KOPT-K1 (cell line): Measurements from ENCODE around the gene SNX10.

ENCODE experiments used
- H3K27ac ChIP-seq: fragments of 200-600 bp; sonication (generic); 2 replicates; pipeline ENCODE4 v1.5.1; 2016; ENCODE audit warnings: antibody characterized with exemption, mild to moderate bottlenecking, low read depth, low read length; ENCODE audit not compliant: poor library complexity, severe bottlenecking
- H3K36me3 ChIP-seq: fragments of 200-600 bp; sonication (generic); 2 replicates; pipeline ENCODE4 v1.5.1; 2017; ENCODE audit warnings: antibody characterized with exemption, mild to moderate bottlenecking, low read length, moderate library complexity; ENCODE audit not compliant: insufficient read depth
- H3K9me3 ChIP-seq: fragments of 200-600 bp; sonication (generic); 2 replicates; pipeline ENCODE4 v1.5.1; 2017; ENCODE audit warnings: antibody characterized with exemption, low read length, mild to moderate bottlenecking; ENCODE audit not compliant: insufficient read depth, poor library complexity, severe bottlenecking

SNX10 gene

GRCh38 chr7:26381476-26382353 is 90.1 kb downstream of the SNX10 start:
- Histone ChIP-seq H3K9me3 (no peaks in the 10 kb centered on the region), H3K36me3 (no peaks in the 10 kb centered on the region), H3K27ac (no peak overlapping the region)

GRCh38 chr7:26385240-26385639 is 93.6 kb downstream of the SNX10 start:
- Histone ChIP-seq H3K36me3 (no peaks in the 10 kb centered on the region), H3K27ac (no peak overlapping the region), H3K9me3 (no peaks in the 10 kb centered on the region)

GRCh38 chr7:26387731-26388130 is 96.1 kb downstream of the SNX10 start:
- Histone ChIP-seq H3K9me3 (no peaks in the 10 kb centered on the region), H3K36me3 (no peaks in the 10 kb centered on the region), H3K27ac (no peak overlapping the region)

GRCh38 chr7:26388256-26388655 is 96.6 kb downstream of the SNX10 start:
- H3K9me3 ChIP-seq = no peaks in the 10 kb centered on the region
- no peak overlapping the region for H3K27ac ChIP-seq
- no peaks in the 10 kb centered on the region for H3K36me3 ChIP-seq

GRCh38 chr7:26390016-26390415 is 98.4 kb downstream of the SNX10 start:
- Histone ChIP-seq H3K36me3 (no peaks in the 10 kb centered on the region), H3K9me3 (no peaks in the 10 kb centered on the region), H3K27ac (no peak overlapping the region)

GRCh38 chr7:26393818-26394217 is 102.2 kb downstream of the SNX10 start:
- Histone ChIP-seq H3K9me3 (peaks cover 7% of the 10 kb centered on the region), H3K27ac (no peak overlapping the region), H3K36me3 (no peaks in the 10 kb centered on the region)

- H3K9me3 ChIP-seq = peaks cover 13% of the 10 kb centered on the region
- H3K36me3 ChIP-seq = no peaks in the 10 kb centered on the region
- H3K27ac ChIP-seq = no peak overlapping the region
These were observed 105.7 kb downstream of the SNX10 start for GRCh38 chr7:26397332-26397731.

- Histone ChIP-seq H3K9me3 (peaks cover 13% of the 10 kb centered on the region), H3K27ac (no peak overlapping the region), H3K36me3 (no peaks in the 10 kb centered on the region)
These were observed 106.2 kb downstream of the SNX10 start for GRCh38 chr7:26397796-26398426.

GRCh38 chr7:26398427-26398755 is 106.7 kb downstream of the SNX10 start:
- Histone ChIP-seq H3K9me3 (peaks cover 13% of the 10 kb centered on the region), H3K27ac (no peak overlapping the region), H3K36me3 (no peaks in the 10 kb centered on the region)

GRCh38 chr7:26398756-26399509 is 107.3 kb downstream of the SNX10 start:
- no peaks in the 10 kb centered on the region for H3K36me3 ChIP-seq
- H3K27ac ChIP-seq = no peak overlapping the region
- peaks cover 13% of the 10 kb centered on the region for H3K9me3 ChIP-seq

- no peak overlapping the region for H3K27ac ChIP-seq
- H3K36me3 ChIP-seq = no peaks in the 10 kb centered on the region
- H3K9me3 ChIP-seq = peaks cover 13% of the 10 kb centered on the region
These were observed 108.1 kb downstream of the SNX10 start for GRCh38 chr7:26399736-26400135.

- no peaks in the 10 kb centered on the region for H3K36me3 ChIP-seq
- no peak overlapping the region for H3K27ac ChIP-seq
- peaks cover 20% of the 10 kb centered on the region for H3K9me3 ChIP-seq
These were observed 112.0 kb downstream of the SNX10 start for GRCh38 chr7:26403640-26404039.

GRCh38 chr7:26404189-26404996 is 112.7 kb downstream of the SNX10 start:
- H3K36me3 ChIP-seq = no peaks in the 10 kb centered on the region
- no peak overlapping the region for H3K27ac ChIP-seq
- H3K9me3 ChIP-seq = peaks cover 13% of the 10 kb centered on the region

- Histone ChIP-seq H3K36me3 (no peaks in the 10 kb centered on the region), H3K27ac (no peak overlapping the region), H3K9me3 (peaks cover 12% of the 10 kb centered on the region)
These were observed 114.8 kb downstream of the SNX10 start for GRCh38 chr7:26406433-26406832.
